M059J (cell line): ENCODE measurements around the gene PHC1. TPM values are rescaled to one million over a fixed set of nuclear protein-coding genes. Genes with fewer than 3 reads are reported as not detected.

Source experiments
- DNase-seq: peaks from one replicate; pipeline ENCODE4 v3.0.0-alpha.2; 2012; ENCODE audit warnings: low read depth
- total RNA-seq: library from RNA; depleted of rRNA; stranded (reverse); fragments of >200 nt; shearing (Covaris generic); gene quantifications from 2 replicates; pipeline ENCODE4 v1.2.3, GENCODE V29; 2014

Gene PHC1
- total RNA-seq, 1 experiment from 2014 or later, result 9.8 TPM

GRCh38 chr12:8949342-8950220 lies 35.3 kb downstream of the PHC1 start, which contains the start of gene M6PR:
M6PR (minus strand) TSS chr12:8949645; CDS start chr12:8946404, 3,241 bp downstream.
- DNase-seq, result peak; percentile 95

DNA sequence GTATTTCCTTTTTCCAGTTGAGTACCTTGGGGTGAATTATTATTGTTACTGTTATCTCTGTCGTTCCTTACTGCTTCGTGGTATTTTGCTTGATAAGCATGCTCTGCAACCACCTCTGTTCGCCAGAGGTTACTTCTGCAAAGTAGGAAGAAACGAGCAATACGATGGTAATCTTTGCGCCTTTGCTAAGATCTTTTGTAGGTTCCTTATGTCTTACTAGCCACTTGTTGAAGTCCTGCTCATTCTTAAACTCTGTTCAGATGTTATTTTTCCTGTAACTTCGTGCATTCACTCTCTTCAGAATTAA lies 35.9 kb downstream of the PHC1 start:
- no peak for DNase-seq

- no peak for DNase-seq
Observed at GRCh38 chr12:8950702-8951478, 36.6 kb downstream of the PHC1 start.

GRCh38 chr12:8951744-8952143 lies 37.4 kb downstream of the PHC1 start:
- no peak for DNase-seq

GRCh38 chr12:8953773-8954402 lies 39.6 kb downstream of the PHC1 start:
- DNase-seq, result no peak

DNA sequence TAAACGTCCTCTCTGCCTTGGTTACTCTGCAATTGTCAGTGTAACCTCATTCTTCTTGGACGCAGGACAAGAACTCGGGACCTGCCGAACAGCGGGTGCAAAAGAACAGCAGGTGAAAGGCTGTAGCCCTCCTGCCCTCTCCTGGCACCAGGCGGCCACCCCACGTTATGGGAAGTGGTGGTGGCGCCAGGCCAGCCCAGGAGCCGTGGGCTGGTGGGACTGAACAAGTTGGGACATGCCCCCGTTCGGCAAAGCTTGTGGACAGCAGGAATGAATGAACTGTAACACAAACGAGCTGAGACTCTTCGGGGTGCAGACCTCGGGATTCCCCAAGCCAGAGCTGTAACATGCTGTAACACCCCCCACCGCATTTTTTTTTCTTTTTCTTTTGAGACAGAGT lies 41.8 kb downstream of the PHC1 start:
- no peak for DNase-seq

- no peak for DNase-seq
Observed at GRCh38 chr12:8956772-8957171, 42.5 kb downstream of the PHC1 start.

- no peak for DNase-seq
Observed at GRCh38 chr12:8957561-8957960, 43.3 kb downstream of the PHC1 start.

GRCh38 chr12:8958066-8958465 lies 43.8 kb downstream of the PHC1 start:
- DNase-seq, result no peak

DNA sequence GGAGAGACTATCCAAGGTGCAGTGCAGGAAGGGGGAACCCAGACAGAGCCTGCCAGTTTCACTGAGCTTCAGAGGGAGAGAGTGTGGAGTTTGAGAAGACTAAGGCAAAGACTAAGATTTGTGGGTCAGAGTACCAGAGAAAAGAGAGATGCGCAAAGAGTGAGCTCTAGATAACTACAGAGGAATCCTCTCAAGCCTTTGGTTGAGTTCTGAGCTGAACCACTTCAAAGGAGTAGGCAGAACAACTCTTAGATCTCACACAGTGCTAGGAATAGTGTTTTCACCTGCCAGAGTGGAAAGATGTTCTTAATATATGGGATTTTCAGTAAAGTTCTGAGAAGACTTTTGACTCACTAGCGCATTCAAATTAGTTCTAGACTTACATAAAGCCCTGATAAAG lies 45.9 kb downstream of the PHC1 start:
- DNase-seq, result no peak

GRCh38 chr12:8968761-8969160 lies 54.5 kb downstream of the PHC1 start:
- no peak for DNase-seq

DNA sequence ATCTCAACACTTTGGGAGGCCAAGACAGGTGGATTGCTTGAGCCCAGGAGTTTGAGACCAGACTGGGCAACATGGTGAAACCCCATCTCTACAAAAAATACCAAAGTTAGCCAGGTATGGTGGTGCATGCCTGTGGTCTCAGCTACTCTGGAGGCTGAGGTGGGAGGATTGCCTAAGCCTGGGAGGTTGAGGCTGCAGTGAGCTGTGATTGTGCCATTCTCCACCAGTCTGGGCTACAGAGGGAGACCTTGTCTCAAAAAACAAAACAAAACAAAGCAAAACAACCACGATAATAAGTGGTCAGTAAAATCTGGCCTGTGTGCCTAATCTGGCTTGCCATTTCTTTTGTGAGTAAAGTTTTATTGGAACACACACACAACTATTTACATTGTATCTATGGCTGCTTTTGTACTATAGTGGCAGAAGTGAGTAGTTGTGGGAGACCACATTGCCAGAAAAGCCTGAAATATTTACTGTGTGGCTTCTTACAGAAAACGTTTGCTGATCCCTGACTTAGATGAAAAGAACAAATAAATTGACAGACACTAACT lies 55.6 kb downstream of the PHC1 start:
- DNase-seq, result no peak

DNA sequence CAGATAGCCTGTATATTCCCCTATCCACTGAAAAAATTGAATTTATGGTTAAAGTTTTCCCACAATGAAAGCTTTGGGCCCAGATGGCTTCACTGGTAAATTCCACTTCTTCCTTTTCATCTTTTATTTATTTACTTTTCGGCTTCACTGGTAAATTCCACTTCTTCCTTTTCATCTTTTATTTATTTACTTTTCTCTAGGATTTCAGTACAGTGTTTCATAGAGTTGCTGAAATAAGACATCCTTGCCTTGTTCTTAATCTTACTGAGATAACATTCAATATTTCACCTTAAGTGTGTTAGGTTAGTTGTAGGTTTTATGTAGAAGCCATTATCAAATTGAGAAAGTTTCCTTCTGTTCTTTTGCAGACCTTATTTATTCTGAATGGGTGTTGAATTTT lies 56.1 kb downstream of the PHC1 start:
- DNase-seq, result no peak

- DNase-seq, result no peak
Observed at GRCh38 chr12:8980137-8980536, 65.8 kb downstream of the PHC1 start.

- DNase-seq, result no peak
Observed at GRCh38 chr12:8985213-8985754, 71.0 kb downstream of the PHC1 start.

GRCh38 chr12:8987163-8987562 lies 72.9 kb downstream of the PHC1 start:
- DNase-seq, result no peak

DNA sequence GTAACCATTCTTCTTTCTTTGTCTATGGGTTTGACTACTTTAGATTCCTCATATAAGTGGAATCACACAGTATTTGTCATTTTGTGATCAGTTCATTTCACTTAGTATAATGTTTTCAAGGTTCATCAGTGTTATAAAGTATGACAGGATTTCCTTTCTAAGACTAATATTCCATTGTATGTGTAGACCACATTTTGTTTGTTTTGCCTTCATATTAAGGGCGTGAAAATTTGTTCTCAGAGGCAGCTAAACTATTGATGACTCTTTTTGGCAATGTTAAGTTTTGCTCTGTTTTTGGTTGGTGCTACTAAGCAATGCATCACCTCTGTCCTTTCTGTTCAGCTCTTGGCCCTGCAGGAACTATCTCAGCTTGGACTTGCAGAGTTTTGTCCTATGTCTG lies 73.4 kb downstream of the PHC1 start:
- DNase-seq, result no peak

DNA sequence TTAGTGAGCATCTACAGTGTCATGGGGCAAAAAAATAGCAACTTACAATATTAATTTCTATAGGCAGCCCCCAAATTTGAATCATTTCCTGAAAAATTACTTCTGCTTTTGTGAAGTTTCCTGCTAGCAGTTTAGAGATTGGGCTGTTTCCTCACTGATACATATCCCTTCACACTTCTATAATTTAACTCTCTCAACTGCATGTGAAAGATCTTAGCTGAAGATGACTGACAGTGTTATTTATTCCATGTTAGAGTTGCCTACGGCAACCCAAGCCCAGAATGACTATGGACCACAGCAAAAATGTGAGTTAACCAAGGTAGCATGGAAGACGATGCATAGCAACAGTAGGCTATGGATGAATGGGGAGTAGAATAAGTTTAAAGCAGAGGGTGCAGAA lies 75.1 kb downstream of the PHC1 start, which contains the start of gene KLRG1:
KLRG1 (plus strand) TSS at position 134 of the 400 bp plus-strand sequence; CDS start at position 224, 90 bp downstream.
- no peak for DNase-seq
